ENCODE data around the gene APOL2.

The APOL2 gene

GRCh38 chr22:36182857-36183256 lies 56.5 kb downstream of the APOL2 start:
- no peak overlapping the region for H3K4me3 ChIP-seq (ENCODE audit: low read depth, low read length, poor library complexity, severe bottlenecking)
- H3K9ac ChIP-seq (ENCODE audit: low read length): no peak overlapping the region
- H3K27ac ChIP-seq (ENCODE audit: low read depth, low read length, poor library complexity, severe bottlenecking): no peak overlapping the region
- H3K4me1 ChIP-seq (ENCODE audit: insufficient read depth, low read length, severe bottlenecking): peaks cover 4% of the 10 kb centered on the region
- no peak overlapping the region for H2AFZ ChIP-seq (ENCODE audit: low read length)
- no peaks in the 10 kb centered on the region for H4K20me1 ChIP-seq (ENCODE audit: insufficient read depth, low read length)
- no peak for TF ChIP-seq EZH2 (IDR thresholded peaks at IDR 0.05; ENCODE audit: borderline replicate concordance, low read length)
- TF ChIP-seq, protein P1, sequence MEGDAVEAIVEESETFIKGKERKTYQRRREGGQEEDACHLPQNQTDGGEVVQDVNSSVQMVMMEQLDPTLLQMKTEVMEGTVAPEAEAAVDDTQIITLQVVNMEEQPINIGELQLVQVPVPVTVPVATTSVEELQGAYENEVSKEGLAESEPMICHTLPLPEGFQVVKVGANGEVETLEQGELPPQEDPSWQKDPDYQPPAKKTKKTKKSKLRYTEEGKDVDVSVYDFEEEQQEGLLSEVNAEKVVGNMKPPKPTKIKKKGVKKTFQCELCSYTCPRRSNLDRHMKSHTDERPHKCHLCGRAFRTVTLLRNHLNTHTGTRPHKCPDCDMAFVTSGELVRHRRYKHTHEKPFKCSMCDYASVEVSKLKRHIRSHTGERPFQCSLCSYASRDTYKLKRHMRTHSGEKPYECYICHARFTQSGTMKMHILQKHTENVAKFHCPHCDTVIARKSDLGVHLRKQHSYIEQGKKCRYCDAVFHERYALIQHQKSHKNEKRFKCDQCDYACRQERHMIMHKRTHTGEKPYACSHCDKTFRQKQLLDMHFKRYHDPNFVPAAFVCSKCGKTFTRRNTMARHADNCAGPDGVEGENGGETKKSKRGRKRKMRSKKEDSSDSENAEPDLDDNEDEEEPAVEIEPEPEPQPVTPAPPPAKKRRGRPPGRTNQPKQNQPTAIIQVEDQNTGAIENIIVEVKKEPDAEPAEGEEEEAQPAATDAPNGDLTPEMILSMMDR (IDR thresholded peaks at IDR 0.05; ENCODE audit: low read length): no peak
- no peaks in the 10 kb centered on the region for H3F3A ChIP-seq (ENCODE audit: insufficient read depth, low read length)
- no peaks in the 10 kb centered on the region for H3K36me3 ChIP-seq (ENCODE audit: insufficient read depth, low read length)
- no peaks in the 10 kb centered on the region for H3K9me3 ChIP-seq (ENCODE audit: low read length)
- H3K4me2 ChIP-seq (ENCODE audit: low read length): no peak overlapping the region
- H3K79me2 ChIP-seq (ENCODE audit: insufficient read depth, low read length): no peaks in the 10 kb centered on the region
- H3K27me3 ChIP-seq (ENCODE audit: insufficient read depth, low read length): no peaks in the 10 kb centered on the region; the same call in 1 of the 2 replicates
- no peaks in the 10 kb centered on the region for H3K9me2 ChIP-seq (ENCODE audit: low read depth, low read length)

GRCh38 chr22:36182056-36182455 lies 57.3 kb downstream of the APOL2 start:
- no peak overlapping the region for H3K9ac ChIP-seq (ENCODE audit: low read length)
- no peak overlapping the region for H3K27ac ChIP-seq (ENCODE audit: low read depth, low read length, poor library complexity, severe bottlenecking)
- H3K4me1 ChIP-seq (ENCODE audit: insufficient read depth, low read length, severe bottlenecking): peaks cover 4% of the 10 kb centered on the region

DNA sequence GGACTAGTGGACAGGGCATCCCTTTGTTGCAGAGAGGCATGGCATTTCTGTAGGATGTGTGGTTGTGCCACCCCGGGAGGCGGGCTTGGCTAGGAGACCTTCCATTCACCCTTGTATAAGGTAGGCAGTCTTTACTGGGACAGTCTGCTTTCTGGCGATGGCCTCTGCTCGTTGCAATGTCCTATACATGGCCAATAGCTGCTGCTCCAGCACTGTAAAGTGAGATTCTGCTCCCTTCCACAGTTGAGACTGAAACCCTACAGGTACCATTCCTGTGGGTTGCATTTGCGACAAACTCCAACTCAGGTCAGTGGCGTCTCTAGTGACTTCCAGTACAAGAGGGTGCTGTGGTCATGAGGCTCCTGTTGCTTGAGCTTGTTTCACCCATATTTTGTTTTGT lies 58.4 kb downstream of the APOL2 start:
- Histone ChIP-seq H3K36me3 (ENCODE audit: insufficient read depth, low read length) (no peaks in the 10 kb centered on the region), H4K20me1 (ENCODE audit: insufficient read depth, low read length) (no peaks in the 10 kb centered on the region), H3K4me3 (ENCODE audit: low read depth, low read length, poor library complexity, severe bottlenecking) (no peak overlapping the region), H2AFZ (ENCODE audit: low read length) (no peak overlapping the region), H3K9me2 (ENCODE audit: low read depth, low read length) (no peaks in the 10 kb centered on the region), H3K9ac (ENCODE audit: low read length) (no peak overlapping the region), H3F3A (ENCODE audit: insufficient read depth, low read length) (no peaks in the 10 kb centered on the region), H3K27ac (ENCODE audit: low read depth, low read length, poor library complexity, severe bottlenecking) (no peak overlapping the region), H3K4me2 (ENCODE audit: low read length) (no peak overlapping the region), H3K9me3 (ENCODE audit: low read length) (no peaks in the 10 kb centered on the region), H3K27me3 (ENCODE audit: insufficient read depth, low read length) (no peaks in the 10 kb centered on the region; the same call in 1 of the 2 replicates), H3K4me1 (ENCODE audit: insufficient read depth, low read length, severe bottlenecking) (peaks cover 4% of the 10 kb centered on the region), H3K79me2 (ENCODE audit: insufficient read depth, low read length) (no peaks in the 10 kb centered on the region)
- TF ChIP-seq, protein P1 (IDR thresholded peaks at IDR 0.05; ENCODE audit: low read length): no peak
- no peak for TF ChIP-seq EZH2 (IDR thresholded peaks at IDR 0.05; ENCODE audit: borderline replicate concordance, low read length)

More at GRCh38 chr22:36182056-36182455, 57.3 kb downstream of the APOL2 start:
- Histone ChIP-seq H3K79me2 (ENCODE audit: insufficient read depth, low read length) (no peaks in the 10 kb centered on the region), H2AFZ (ENCODE audit: low read length) (no peak overlapping the region), H3K9me2 (ENCODE audit: low read depth, low read length) (no peaks in the 10 kb centered on the region), H3K27me3 (ENCODE audit: insufficient read depth, low read length) (no peaks in the 10 kb centered on the region; the same call in 1 of the 2 replicates), H3K36me3 (ENCODE audit: insufficient read depth, low read length) (no peaks in the 10 kb centered on the region), H3K4me2 (ENCODE audit: low read length) (no peak overlapping the region), H3K9me3 (ENCODE audit: low read length) (no peaks in the 10 kb centered on the region), H4K20me1 (ENCODE audit: insufficient read depth, low read length) (no peaks in the 10 kb centered on the region), H3K4me3 (ENCODE audit: low read depth, low read length, poor library complexity, severe bottlenecking) (no peak overlapping the region), H3F3A (ENCODE audit: insufficient read depth, low read length) (no peaks in the 10 kb centered on the region)
- no peak for TF ChIP-seq EZH2 (IDR thresholded peaks at IDR 0.05; ENCODE audit: borderline replicate concordance, low read length)
